ENCODE measurements around the gene PFKM.

PFKM gene

DNA sequence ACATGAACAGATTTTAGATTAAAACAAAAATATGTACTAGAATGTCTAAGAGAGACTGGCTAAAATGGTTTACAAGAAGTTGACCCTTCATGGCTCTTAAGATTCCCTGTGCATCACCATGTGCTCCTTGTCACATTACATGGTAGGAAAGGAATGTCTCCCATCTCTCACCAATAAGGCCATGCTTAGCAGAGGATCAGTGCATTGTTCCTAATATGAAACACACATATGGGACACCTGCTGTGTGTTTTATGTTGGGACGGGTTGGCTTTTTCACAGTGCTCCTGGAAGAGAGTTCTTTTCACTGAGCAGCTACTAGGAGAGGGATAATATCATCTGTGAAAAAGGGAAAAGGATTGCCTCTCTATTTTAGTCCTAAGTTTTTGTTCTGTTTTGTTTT lies 9.6 kb downstream of the PFKM start:
- Histone ChIP-seq H3K79me2 (ENCODE audit: low read length) (peaks cover 7% of the 10 kb centered on the region; the same call in 1 of the 2 replicates), H3K4me2 (ENCODE audit: low read length) (no peak overlapping the region), H3K36me3 (replicated peaks; ENCODE audit: low read depth, low read length) (peaks cover 70% of the 10 kb centered on the region)

DNA sequence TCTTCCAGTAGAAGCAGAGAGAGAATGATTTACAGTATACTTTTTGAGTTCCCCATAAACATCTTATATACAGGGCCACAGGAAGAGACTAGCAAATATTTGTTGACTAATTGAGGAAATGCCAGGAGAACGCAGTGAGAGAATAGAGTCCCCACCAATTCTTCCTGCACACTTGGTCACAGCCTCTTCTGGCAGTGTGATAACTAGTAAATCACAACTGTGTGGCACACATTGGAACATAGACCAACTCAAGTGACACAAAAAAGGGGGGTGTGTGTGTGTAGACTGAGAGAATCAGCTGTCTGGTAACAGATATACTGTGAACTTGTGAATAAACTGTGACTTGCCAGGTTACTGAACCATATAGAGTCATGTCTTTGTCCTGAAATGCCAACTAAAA lies 10.2 kb downstream of the PFKM start:
- Histone ChIP-seq H4K20me1 (ENCODE audit: insufficient read depth, low read length) (no peaks in the 10 kb centered on the region), H3K4me1 (ENCODE audit: low read length) (no peaks in the 10 kb centered on the region), H2AFZ (ENCODE audit: low read depth, low read length) (no peak overlapping the region), H3K4me3 (ENCODE audit: low read length) (no peak overlapping the region), H3K27ac (ENCODE audit: low read length) (no peak overlapping the region), H3K9me3 (ENCODE audit: insufficient read depth, low read length) (no peaks in the 10 kb centered on the region), H3K36me3 (replicated peaks; ENCODE audit: low read depth, low read length) (peaks cover 72% of the 10 kb centered on the region), H3K27me3 (ENCODE audit: low read depth, low read length) (no peaks in the 10 kb centered on the region), H3K9ac (ENCODE audit: low read length) (no peak overlapping the region), H3K4me2 (ENCODE audit: low read length) (no peak overlapping the region), H3K79me2 (ENCODE audit: low read length) (peaks cover 7% of the 10 kb centered on the region; the same call in 1 of the 2 replicates)
- TF ChIP-seq EZH2phosphoT487 (IDR thresholded peaks at IDR 0.05; ENCODE audit: low read depth), result no peak
- TF ChIP-seq, protein P1, sequence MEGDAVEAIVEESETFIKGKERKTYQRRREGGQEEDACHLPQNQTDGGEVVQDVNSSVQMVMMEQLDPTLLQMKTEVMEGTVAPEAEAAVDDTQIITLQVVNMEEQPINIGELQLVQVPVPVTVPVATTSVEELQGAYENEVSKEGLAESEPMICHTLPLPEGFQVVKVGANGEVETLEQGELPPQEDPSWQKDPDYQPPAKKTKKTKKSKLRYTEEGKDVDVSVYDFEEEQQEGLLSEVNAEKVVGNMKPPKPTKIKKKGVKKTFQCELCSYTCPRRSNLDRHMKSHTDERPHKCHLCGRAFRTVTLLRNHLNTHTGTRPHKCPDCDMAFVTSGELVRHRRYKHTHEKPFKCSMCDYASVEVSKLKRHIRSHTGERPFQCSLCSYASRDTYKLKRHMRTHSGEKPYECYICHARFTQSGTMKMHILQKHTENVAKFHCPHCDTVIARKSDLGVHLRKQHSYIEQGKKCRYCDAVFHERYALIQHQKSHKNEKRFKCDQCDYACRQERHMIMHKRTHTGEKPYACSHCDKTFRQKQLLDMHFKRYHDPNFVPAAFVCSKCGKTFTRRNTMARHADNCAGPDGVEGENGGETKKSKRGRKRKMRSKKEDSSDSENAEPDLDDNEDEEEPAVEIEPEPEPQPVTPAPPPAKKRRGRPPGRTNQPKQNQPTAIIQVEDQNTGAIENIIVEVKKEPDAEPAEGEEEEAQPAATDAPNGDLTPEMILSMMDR (IDR thresholded peaks at IDR 0.05; ENCODE audit: low read depth, low read length), result no peak

More for the DNA sequence above, 9.6 kb downstream of the PFKM start:
- no peak overlapping the region for H2AFZ ChIP-seq (ENCODE audit: low read depth, low read length)
- no peak overlapping the region for H3K4me3 ChIP-seq (ENCODE audit: low read length)
- TF ChIP-seq EZH2phosphoT487 (IDR thresholded peaks at IDR 0.05; ENCODE audit: low read depth), result no peak
- TF ChIP-seq, protein P1 (IDR thresholded peaks at IDR 0.05; ENCODE audit: low read depth, low read length), result no peak
- no peak overlapping the region for H3K9ac ChIP-seq (ENCODE audit: low read length)
- no peaks in the 10 kb centered on the region for H4K20me1 ChIP-seq (ENCODE audit: insufficient read depth, low read length)
- no peaks in the 10 kb centered on the region for H3K9me3 ChIP-seq (ENCODE audit: insufficient read depth, low read length)
- no peak overlapping the region for H3K27ac ChIP-seq (ENCODE audit: low read length)
- no peaks in the 10 kb centered on the region for H3K4me1 ChIP-seq (ENCODE audit: low read length)
- H3K27me3 ChIP-seq (ENCODE audit: low read depth, low read length), result no peaks in the 10 kb centered on the region

DNA sequence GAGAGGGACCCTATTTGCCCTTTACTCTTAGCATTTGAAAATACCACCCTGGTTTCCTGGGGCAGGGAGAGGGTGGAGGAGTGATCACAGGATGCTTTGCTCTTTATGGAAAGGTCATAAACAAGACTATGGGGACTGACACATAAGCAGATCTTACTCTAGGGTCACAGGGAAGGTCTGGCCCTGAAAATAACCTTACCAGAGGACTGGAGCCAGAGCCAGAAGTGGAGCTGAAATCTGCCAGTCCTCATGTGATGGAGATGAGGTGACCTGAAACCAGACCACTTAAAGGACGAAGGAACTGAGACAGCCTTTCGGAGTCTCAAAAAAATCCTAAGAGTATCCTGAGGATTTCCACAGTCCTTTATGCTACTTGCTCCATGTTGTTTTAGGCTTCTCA lies 12.4 kb downstream of the PFKM start:
- Histone ChIP-seq H3K79me2 (ENCODE audit: low read length) (peaks cover 7% of the 10 kb centered on the region; the same call in 1 of the 2 replicates), H3K27me3 (ENCODE audit: low read depth, low read length) (no peaks in the 10 kb centered on the region), H4K20me1 (ENCODE audit: insufficient read depth, low read length) (no peaks in the 10 kb centered on the region), H3K27ac (ENCODE audit: low read length) (no peak overlapping the region), H3K4me2 (ENCODE audit: low read length) (no peak overlapping the region), H3K4me3 (ENCODE audit: low read length) (no peak overlapping the region), H3K4me1 (ENCODE audit: low read length) (no peaks in the 10 kb centered on the region), H3K9ac (ENCODE audit: low read length) (no peak overlapping the region), H2AFZ (ENCODE audit: low read depth, low read length) (no peak overlapping the region), H3K9me3 (ENCODE audit: insufficient read depth, low read length) (no peaks in the 10 kb centered on the region), H3K36me3 (replicated peaks; ENCODE audit: low read depth, low read length) (peaks cover 70% of the 10 kb centered on the region)
- TF ChIP-seq, protein P1 (IDR thresholded peaks at IDR 0.05; ENCODE audit: low read depth, low read length), result no peak
- no peak for TF ChIP-seq EZH2phosphoT487 (IDR thresholded peaks at IDR 0.05; ENCODE audit: low read depth)

DNA sequence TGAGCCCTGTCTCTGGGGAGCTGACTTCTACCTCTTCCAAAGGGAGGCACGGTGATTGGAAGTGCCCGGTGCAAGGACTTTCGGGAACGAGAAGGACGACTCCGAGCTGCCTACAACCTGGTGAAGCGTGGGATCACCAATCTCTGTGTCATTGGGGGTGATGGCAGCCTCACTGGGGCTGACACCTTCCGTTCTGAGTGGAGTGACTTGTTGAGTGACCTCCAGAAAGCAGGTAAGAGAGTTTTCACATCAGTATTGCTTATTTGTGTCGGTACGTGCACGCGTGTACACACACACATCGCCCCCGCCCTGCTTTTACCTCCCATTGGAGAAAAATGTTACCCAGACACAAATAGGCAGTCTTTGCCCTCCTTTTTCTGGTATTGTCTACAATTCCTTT lies 13.7 kb downstream of the PFKM start:
- Histone ChIP-seq H3K27ac (ENCODE audit: low read length) (no peak overlapping the region), H3K4me2 (ENCODE audit: low read length) (no peak overlapping the region), H3K36me3 (replicated peaks; ENCODE audit: low read depth, low read length) (peaks cover 62% of the 10 kb centered on the region), H3K4me1 (ENCODE audit: low read length) (no peaks in the 10 kb centered on the region), H2AFZ (ENCODE audit: low read depth, low read length) (no peak overlapping the region), H3K27me3 (ENCODE audit: low read depth, low read length) (no peaks in the 10 kb centered on the region), H3K4me3 (ENCODE audit: low read length) (no peak overlapping the region), H3K9ac (ENCODE audit: low read length) (no peak overlapping the region), H4K20me1 (ENCODE audit: insufficient read depth, low read length) (no peaks in the 10 kb centered on the region), H3K9me3 (ENCODE audit: insufficient read depth, low read length) (no peaks in the 10 kb centered on the region), H3K79me2 (ENCODE audit: low read length) (peaks cover 2% of the 10 kb centered on the region; the same call in 1 of the 2 replicates)
- TF ChIP-seq, protein P1 (IDR thresholded peaks at IDR 0.05; ENCODE audit: low read depth, low read length), result no peak
- TF ChIP-seq EZH2phosphoT487 (IDR thresholded peaks at IDR 0.05; ENCODE audit: low read depth), result no peak

Measured in OCI-LY3 (cell line).